ENCODE data around the gene TNNI3K.

Gene TNNI3K

GRCh38 chr1:74592580-74593355, 357.6 kb downstream of the TNNI3K start:
- H3K4me3 ChIP-seq, result no peak overlapping the region

More at GRCh38 chr1:74592580-74593355, 357.6 kb downstream of the TNNI3K start:
- no peak overlapping the region for H3K27ac ChIP-seq

Measured in skin epidermis (tissue), 12 donors.